Measurements from ENCODE around the gene ARFGEF2. TPM values are rescaled to one million over a fixed set of nuclear protein-coding genes. Genes with fewer than 3 reads are reported as not detected.

ARFGEF2 gene
- total RNA-seq, 1 donor from 2014 or later = 22.6 TPM

GRCh38 chr20:48899881-48900280, 21.6 kb upstream of the ARFGEF2 start:
- ATAC-seq = no peak

- ATAC-seq = no peak
Observed at GRCh38 chr20:48901326-48901725, 20.2 kb upstream of the ARFGEF2 start.

GRCh38 chr20:48903705-48904104, 17.8 kb upstream of the ARFGEF2 start:
- ATAC-seq = no peak

- peak; percentile 61 for ATAC-seq
Observed at GRCh38 chr20:48904566-48905296, 16.8 kb upstream of the ARFGEF2 start.

- no peak for ATAC-seq
Observed at GRCh38 chr20:48905297-48905647, 16.2 kb upstream of the ARFGEF2 start.

- no peak for ATAC-seq
Observed at GRCh38 chr20:48906221-48906877, 15.2 kb upstream of the ARFGEF2 start.

- ATAC-seq = no peak
Observed at GRCh38 chr20:48908656-48909319, 12.7 kb upstream of the ARFGEF2 start.

- ATAC-seq = no peak
Observed at GRCh38 chr20:48909910-48910309, 11.6 kb upstream of the ARFGEF2 start.

GRCh38 chr20:48910347-48910781, 11.1 kb upstream of the ARFGEF2 start:
- no peak for ATAC-seq

GRCh38 chr20:48912065-48912464, 9.4 kb upstream of the ARFGEF2 start:
- ATAC-seq = peak; percentile 60

GRCh38 chr20:48916699-48917098, 4.8 kb upstream of the ARFGEF2 start:
- ATAC-seq = no peak

GRCh38 chr20:48919336-48919881, 2.1 kb upstream of the ARFGEF2 start:
- no peak for ATAC-seq

- ATAC-seq = no peak
Observed at GRCh38 chr20:48919882-48920526, 1.5 kb upstream of the ARFGEF2 start.

- ATAC-seq = no peak
Observed at GRCh38 chr20:48920527-48921167, 864 bp upstream of the ARFGEF2 start.

- peak; percentile 71 for ATAC-seq
Observed at GRCh38 chr20:48921883-48922820, 641 bp downstream of the ARFGEF2 start.

- ATAC-seq = no peak
Observed at GRCh38 chr20:48923149-48923718, 1.7 kb downstream of the ARFGEF2 start.

GRCh38 chr20:48924756-48925109, 3.2 kb downstream of the ARFGEF2 start:
- no peak for ATAC-seq

GRCh38 chr20:48926267-48926666, 4.8 kb downstream of the ARFGEF2 start:
- ATAC-seq = no peak

- ATAC-seq = no peak
Observed at GRCh38 chr20:48926821-48927220, 5.3 kb downstream of the ARFGEF2 start.

- no peak for ATAC-seq
Observed at GRCh38 chr20:48928832-48929725, 7.6 kb downstream of the ARFGEF2 start.

All from esophagus mucosa (tissue), 1 donor.